LNCAP (cell line): ENCODE measurements around the gene SHC2.

Source experiments
- CTCF ChIP-seq: fragments of 450-650 bp; IDR thresholded peaks from 2 replicates; pipeline ENCODE4 v1.5.1; 2017; ENCODE audit warnings: mild to moderate bottlenecking

Gene SHC2

GRCh38 chr19:397321-397720, 63.5 kb downstream of the SHC2 start:
- no peak for TF ChIP-seq CTCF

- no peak for TF ChIP-seq CTCF
Measured at GRCh38 chr19:395467-395866, 65.4 kb downstream of the SHC2 start.

DNA sequence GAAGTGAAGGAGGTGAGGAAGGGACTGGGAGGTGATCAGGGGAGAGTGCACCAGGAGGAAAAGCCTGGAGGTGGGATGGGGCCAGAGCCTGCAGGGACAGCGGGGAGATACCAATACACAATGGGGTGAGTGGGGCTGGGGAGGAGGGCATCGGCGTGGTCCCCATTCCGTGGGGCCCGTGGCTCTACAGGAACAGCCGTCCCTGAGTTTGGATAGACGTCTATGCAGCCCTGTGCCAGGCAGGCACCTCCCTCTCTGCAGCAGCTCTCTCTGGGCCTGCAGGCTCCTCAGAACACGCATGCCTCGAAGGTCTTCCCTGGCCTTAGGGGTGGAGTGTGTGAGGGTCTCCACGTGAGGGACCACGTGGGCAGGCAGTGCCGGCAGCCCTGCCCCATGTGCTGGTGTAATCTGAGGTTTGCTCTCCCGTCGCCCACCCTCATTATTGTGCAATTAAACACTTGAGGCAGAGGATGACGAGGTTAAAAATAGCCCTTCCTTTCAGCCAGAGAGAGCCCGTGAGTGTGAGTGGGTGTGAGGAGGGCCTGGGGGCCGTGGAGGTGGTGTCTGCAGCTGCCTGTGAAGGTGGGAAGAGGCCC, 68.4 kb downstream of the SHC2 start:
- TF ChIP-seq CTCF = no peak

GRCh38 chr19:391726-392374, 69.0 kb downstream of the SHC2 start:
- TF ChIP-seq CTCF = no peak

DNA sequence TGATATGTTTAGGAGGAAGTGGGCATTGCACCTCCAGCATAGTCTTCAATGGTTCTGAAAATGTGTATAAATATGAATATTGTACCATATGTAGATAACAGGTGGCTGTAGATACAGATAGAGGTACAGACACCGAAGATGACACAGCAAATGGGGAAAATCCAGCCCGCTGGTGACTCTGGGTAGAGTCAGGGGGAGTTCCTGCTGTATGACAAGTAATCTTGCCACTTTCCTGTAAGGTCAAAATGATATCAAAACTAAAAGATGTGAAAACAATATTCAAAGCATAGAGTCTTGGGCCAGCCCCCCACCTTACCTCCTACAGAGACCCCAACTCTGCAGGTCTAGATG, 69.7 kb downstream of the SHC2 start:
- no peak for TF ChIP-seq CTCF

GRCh38 chr19:390386-391206, 70.2 kb downstream of the SHC2 start:
- TF ChIP-seq CTCF = no peak

GRCh38 chr19:389935-390289, 70.9 kb downstream of the SHC2 start:
- no peak for TF ChIP-seq CTCF
